GM21619 (cell line): ENCODE data around the gene CDKN2AIPNL.

Source experiments
- ATAC-seq: cut with Tn5 transposase; IDR thresholded peaks from one replicate; pipeline ENCODE4 v1.9.1; 2021; ENCODE audit not compliant: unreplicated experiment

CDKN2AIPNL gene, protein sequence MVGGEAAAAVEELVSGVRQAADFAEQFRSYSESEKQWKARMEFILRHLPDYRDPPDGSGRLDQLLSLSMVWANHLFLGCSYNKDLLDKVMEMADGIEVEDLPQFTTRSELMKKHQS

DNA sequence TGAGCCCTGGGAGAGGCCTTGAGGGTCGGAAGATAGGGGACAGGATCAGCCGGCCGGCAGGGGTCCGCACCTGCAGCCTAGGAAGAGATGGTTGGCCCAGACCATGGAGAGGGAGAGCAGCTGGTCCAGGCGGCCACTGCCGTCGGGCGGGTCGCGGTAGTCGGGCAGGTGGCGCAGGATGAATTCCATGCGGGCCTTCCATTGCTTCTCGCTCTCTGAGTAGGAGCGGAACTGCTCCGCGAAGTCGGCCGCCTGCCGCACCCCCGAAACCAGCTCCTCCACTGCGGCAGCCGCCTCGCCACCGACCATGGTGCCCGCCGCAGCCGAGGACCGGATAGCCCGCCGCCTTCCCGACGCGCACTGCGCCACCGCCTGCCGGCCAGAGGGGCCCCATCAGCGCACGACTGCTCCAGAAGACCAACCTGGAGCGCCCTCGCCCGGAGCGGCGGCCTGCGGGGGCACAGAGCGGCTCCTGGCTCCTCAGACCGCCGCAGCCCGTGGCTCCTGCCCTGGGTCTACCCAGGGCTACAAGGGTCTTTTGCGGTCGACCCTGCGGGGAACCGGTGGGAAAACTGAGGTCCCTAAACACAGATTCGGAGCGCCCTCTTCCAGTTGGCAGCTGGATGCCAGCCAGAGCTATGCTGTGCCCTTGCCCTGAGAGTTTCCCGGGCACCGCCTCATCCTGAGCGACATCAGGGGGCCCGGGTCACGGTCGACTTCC lies at the start of gene CDKN2AIPNL:
TSS of gene CDKN2AIPNL (minus strand) at position 336 of the 721 bp plus-strand sequence. CDS start at position 309, 27 bp downstream.
- ATAC-seq, result peak; percentile 94

DNA sequence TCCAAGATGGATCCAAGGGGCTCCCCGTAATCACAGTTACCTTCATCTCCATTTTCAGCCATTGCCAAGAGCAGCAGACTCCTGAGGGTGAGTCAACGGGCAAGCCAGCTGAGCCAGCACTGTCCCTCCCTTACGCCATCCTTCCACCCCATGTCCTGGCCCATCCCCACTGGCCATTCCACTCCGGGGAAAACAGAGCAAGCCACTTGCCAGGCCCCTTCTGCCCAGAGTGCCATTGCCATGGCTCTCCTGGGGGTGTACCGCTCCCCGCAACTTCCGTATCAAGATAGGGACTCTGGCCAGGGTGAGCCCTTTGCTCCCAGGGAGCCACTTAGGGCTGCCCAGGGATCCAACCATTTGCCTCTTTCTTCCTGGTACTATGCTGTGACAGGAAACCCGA lies 48.9 kb upstream of the CDKN2AIPNL start:
- no peak for ATAC-seq

DNA sequence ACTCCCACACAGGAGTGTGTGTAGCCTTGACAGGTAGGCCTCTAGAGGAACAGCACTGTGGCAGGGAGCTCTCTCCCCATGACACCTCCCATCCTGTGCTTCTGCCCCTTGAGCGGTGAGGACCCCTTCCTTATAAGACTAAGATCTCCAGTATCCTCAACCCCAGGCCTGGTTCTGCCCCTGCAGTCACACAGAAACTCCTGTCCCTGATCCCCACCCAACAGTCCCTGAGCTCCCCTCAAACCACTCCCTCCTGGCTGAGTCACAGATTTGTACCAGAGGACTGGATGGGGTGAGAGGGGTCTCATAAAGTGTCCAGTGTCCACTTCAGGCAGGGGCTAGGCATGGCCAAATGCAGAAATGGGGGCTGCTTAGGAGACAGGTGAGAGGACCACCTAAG lies 47.8 kb upstream of the CDKN2AIPNL start:
- ATAC-seq, result no peak

DNA sequence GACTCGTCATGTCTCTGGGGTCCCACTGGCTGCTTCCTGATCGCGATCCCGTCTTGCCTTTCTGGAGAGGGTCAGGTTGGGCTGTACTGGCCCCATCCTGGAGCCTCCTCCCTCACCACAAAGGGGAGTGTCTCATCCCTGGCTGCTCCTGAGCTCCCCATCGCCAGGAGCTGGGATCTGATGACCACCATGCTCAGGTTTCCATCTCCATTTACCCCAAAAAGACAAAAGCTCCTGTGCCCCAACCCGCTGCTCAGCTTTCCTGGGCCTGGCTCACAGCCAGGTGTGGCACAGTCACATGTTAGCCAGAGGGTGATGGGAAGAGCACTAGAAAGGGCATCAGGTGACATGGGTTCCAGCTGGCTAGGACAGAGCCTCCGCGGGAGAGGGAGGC lies 47.3 kb upstream of the CDKN2AIPNL start:
- no peak for ATAC-seq

DNA sequence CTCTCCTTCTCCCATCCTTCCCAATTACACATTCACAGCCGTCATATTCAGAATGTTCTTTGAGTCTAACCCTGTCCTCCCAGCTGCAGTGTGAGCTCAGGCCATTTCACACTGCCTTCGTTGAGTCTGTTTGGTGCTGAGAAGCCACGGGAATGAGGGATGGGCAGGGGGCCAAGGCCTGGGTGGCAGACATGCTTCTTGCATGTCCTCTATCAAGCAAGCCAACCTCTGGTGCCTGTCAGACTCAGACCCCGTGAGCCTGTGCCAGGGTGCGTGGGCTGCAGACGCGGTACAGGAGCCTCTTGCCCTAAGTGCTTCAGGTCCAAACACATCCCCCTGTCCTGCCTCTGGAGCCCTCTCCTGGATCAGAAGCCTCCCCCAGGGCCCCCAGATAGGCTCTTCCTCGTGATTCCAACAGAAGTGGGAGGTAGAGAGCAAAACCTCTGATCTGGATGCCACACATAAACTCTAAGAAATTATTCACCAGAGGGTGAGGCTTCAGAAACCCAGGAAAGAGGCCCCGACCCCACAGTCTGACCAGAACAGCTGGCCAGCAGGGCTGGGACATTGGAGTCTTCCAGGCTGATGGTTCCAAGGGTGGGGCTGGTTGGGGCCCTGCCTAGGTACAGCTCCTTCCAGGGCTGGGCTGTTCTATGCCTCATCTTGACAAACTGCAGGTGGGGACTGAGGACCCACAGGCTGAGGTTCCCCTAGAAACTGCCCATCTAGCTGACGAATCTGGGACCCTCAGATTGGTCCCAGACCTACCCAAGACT lies 46.7 kb upstream of the CDKN2AIPNL start:
- no peak for ATAC-seq

DNA sequence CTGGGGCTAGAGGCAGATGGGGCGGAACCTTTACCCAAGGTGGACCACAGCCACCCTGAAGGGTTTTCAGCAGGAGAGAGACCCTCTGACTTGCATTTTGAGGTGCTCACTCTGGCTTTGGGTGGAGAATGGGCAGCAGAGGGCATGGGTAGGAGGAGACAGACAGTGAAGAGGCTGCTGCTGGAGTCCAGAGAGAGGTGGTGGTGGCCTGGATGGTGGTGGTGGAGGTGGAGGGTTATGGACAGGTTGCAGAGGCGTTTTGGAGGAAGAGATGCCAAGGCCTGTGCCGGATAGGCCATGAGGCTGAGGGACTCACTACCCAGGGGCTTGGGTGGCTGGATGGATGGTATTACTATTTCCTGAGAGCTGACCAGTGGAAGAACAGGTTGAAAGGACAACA lies 46.1 kb upstream of the CDKN2AIPNL start:
- ATAC-seq, result no peak

DNA sequence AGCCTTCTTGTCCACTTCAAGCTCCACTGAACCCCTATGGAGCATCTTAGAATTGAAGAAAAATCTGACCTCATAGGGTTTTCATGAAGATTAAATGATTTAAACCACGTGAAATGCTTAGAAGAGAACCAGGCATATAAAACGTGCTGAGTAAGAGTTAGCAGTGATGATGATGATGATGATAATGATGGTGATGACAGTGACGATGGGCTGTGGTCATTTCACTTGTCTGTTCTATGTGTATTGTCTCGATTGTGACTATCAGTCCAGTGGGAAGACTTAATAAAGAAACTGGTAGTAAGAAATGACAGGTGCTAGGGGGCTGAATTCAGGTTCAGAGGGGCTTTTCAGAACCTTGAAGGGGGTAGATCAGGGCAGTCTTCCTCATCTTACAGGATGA lies 45.1 kb upstream of the CDKN2AIPNL start:
- no peak for ATAC-seq

DNA sequence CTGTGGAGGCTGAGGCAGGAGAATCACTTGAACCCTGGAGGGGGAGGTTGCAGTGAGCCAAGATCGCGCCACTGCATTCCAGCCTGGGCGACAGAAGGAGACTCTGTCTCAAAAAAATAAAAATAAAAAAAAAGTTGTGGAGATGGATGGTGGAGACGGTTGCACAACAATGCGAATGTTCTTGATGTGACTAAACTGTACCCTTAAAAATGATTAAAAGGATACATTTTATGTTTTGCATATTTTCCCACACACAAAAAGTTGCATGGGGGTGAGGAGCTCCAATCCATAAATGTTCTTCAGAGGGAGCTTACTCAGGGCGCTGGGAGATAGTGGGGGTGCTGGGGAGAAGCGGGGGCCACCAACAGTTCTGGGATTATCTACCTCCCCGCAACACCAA lies 43.8 kb upstream of the CDKN2AIPNL start:
- ATAC-seq, result no peak

DNA sequence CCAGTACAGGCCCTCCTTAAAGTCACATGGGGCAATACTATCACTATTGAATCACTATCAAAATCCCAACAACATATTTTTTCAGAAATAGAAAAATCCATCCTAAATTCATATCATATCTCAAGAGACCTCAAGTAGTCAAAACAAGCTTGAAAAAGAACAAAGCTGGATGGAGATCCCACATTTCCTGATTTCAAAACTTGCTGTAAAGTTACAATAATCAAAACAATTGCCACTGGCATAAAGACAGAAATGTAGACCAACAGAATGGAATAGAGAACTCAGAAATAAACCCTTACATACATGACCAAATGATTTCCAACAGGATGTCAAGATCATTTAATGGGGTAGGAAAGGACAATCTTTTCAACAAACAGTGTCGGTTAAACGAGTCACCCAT lies 41.3 kb upstream of the CDKN2AIPNL start:
- ATAC-seq, result no peak

DNA sequence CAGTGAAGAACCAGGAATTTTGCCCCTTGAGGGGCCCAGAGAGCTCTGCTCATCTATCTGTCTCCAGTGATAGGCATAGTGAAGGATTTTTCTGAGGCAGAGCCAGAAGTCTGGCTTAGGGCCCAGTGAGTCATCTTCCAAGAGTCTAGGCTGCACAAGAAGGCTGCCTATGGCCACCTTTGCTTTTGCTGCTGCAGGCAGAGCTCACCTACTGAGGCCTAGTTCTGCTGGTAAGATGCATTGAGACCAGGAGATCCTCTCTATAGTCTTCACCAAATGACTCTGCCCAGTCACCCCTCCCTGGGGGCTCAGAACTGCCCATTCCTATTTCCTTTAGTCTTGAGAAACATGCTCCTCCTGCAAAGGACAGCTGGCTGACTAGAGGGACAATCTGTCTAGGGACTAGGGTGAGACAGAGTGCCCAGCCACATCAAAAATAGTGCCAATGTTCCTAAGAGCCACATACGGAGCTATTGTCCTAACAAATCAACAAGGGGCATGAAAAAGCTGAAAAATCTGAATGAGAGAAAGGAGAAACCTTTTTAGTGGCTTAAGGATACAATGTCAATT lies 40.3 kb upstream of the CDKN2AIPNL start:
- ATAC-seq, result no peak

DNA sequence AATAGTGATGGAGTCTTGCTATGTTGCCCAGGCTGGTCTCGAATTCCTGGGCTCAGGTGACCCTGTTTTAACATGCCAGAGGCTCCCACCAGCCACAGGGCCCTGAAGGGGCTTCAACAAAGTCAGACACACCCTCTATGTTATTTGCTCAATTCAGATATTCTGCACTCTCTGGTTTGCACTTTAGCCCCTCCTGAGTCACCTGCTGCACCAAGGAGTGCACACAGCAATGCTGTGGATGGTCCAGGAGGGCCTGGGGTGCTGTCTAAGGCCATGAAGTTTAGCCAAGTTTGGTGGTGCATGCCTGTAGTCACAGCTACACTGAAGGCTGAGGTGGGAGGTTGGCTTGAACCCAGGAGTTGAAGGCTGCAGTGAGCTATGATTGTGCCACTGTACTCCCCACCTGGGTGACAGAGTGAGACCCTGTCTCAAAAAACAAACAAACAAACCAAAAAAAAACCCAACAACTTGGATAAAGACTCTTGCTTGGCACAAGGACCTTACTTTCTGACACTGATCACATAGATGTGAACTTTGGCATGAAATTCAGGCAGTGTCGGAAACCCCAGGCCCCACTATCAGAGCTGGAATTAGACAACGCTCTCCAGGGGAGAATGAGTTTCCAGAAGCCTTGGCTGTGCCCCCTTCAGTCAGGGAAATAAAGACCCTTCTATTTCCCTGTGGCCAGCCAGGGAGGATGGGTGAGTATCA lies 39.7 kb upstream of the CDKN2AIPNL start:
- no peak for ATAC-seq

DNA sequence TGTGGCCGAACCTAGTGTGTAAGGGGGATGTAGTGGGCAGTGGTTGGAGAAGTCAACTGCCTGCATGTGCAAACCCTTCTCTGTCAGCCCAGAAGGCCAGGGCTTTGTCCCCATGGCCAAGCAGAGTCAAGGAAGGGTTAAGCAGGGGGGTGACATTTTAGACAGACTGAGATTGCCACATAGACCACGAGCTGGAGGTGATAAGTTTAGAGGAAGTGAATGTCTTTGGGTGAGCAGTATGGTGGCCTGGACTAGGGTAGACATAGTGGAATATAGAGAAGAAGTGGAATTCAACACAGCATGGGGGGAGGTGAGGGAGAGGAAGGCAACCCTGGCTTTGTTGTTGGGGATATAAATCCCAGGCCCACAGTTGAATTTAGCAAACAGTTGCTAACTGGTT lies 38.7 kb upstream of the CDKN2AIPNL start:
- ATAC-seq, result no peak

DNA sequence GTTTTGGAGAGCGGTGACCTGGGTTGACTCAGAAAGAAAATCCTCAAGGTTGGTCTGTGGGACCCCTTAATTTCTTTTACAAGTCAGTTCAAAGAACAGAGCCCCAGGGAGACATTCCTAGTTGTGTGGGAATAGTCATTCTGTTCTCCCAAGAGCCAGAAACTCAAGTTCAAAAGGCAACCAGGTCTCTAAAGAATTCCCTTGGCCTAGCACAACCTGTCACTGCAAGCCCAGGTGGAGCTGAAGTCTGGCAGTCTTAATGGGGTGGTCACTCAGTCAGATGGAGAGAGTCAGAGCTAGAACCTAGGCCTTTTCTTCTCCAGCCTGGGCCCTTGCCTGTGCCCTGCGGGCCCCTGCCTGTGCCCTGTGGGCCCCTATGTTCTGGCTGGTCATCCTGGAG lies 37.5 kb upstream of the CDKN2AIPNL start:
- no peak for ATAC-seq

DNA sequence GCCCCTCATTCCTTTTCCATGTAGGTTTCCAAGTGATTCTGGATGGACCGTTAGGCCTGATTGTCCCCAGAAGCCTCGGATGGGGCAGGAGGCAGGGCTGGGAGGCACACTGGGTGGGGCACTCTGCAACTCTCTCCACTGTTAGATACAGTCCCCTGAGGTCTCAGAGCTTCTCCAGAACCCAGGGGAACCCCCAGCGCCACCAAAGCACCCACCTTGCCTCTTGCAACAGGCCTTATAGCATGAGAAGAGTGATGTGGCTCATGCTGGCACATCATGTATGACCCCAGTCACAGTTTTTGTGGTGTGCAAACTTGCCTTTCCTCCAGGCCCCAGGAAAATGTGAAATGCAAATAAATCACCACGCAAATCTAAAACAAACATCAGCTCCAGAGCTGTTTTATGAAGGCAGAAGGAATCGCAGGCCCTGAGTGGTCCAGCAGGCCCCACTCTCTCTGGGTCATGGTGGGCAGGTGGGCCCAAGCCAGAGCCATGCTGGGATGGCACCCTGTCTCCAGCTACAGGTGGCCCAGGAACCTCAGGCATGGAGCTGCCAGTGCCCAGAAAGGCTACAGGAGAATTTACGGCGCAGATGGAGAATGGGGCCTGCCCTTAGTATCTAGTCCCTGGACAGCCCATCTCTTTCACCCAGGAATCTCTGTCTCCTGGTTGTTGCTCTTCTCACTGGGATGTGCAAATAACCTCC lies 36.3 kb upstream of the CDKN2AIPNL start:
- no peak for ATAC-seq

DNA sequence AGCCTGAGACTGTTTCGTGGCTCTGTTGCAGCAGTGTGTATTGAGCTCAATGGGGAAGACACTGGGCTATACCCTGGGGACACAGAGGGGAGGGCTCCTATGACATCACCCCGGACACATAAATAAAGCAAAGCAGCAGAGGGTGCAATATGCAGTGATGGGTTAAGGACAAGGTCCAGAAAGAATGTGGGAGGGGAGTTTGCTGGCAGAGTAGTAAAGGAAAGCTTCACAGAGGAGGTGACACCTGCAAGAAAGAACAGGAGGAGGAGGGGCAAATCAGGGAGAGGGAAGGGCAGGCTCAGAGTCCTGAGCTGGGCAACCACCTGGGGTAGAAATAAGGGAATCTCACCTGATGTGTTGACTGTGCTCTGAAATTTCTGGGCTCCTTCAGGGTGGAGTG lies 35.3 kb upstream of the CDKN2AIPNL start:
- no peak for ATAC-seq

DNA sequence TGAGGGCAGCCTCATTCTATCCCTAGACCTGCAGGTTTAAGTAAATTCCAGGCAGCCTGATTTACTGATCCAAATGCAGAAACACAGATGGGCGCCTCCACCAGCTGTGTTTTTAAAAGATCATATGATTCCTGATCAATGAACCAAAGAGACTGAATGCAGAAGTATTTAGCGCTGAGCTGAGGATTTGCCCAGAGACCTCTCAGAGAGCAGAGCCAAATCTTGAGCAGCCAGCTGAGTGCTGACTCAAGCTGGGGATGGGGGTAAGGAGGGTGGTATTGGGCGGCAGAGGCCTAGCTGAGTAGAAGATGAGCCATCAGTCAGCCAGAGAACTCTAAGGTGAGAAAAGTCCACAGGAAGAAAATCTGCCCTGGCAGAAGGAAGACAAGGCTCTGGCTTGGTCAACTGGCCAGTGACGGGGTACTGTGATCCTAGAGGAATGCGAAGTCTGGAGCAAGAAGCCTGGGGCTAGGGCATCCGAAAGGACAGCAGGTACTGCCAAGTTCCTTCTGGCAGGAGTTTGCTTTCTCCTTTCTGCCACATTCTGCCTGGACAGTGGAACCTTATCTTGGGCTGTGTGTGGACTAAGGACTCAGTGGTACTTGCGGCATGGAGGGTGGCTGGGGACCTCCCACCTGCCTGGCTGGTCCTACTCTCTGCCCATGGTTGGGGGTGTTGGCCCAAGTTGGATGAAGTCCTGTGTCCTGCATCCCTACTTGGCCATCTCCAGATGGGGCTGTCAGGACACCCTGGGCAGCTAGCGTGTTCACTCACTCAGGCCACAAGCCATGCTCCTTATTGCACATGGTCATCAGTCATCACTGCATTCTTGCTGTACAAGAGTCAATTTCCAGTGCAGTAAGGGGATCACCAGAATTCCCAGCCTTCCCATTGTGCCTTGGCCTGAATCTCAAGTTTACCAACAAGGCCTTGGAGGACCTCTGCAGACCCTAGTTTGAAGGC lies 34.5 kb upstream of the CDKN2AIPNL start:
- no peak for ATAC-seq

DNA sequence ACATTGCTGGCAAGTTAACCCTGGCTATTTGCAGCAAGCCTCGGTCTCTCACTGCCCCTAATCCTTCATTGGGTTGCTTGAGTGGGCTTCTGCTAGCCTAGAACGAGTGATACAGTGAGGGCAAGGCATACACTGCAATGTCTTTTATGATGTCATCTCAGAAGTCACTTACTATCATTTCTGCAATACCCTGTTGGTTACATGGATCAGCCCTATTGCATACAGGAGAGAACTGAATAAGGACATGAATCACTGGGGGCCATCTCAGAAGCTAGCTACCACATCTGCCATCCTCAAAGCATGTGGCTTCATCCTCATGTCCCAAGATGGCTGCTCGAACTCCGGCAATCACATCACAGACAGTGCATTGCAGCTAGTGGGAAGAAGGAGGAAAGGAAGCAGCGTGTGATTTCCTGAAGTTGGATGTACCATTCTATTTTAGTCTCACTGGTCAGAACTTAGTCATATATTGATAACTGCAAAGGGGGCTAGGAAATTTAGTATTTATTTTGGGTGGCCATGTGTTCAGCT lies 33.3 kb upstream of the CDKN2AIPNL start:
- ATAC-seq, result no peak

DNA sequence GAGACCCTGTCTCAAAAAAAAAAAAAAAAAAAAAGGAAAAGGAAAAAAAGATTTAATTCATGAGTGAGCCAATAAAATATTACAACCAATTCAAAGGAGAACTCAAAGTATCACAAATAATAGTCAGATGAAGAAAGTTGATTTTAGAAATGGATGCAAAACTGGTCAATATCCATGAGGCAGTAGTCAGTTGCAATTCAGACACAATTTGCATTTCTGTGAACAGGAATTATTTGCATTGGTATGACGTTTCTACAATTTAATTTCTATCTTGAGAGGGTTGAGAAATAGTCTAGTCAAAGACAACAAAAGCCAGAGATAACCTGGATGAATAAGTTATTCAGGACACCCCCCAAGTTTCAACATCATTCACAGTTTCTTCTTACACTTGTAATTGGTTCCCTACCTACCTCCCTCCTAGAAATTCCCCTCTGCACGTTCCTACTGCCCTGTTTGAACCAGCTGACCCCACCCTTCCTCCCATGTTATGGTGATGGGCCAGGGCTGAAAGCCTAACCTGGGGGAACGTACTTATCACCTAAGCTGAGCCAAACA lies 28.6 kb upstream of the CDKN2AIPNL start:
- no peak for ATAC-seq

DNA sequence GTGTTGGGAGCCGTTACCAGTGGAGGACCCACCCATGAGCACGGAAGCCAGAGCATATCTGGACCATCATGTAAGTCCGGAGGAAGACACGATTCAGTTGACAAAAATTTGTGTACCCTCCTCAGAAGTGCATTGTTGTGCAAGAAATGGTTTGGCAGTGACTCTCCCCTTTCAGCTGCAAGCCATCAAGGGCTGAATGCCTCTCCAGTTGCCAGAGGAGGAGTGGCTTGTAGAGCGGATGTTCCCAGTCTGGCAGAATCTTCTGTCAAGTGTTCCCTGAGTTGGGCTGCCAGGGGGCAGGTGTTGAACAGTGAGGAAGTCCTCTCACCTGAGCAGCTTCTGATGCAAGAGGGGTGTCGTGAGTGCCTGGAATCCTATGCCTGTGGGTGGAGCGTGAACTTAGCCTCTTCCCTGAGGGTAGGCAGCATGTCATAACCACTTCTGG lies 27.6 kb upstream of the CDKN2AIPNL start:
- no peak for ATAC-seq
